ENCODE results near the gene CCDC157. TPM values are rescaled to one million over a fixed set of nuclear protein-coding genes. Genes with fewer than 3 reads are reported as not detected.

The CCDC157 gene
- polyA plus RNA-seq, 3 donors: 0.50 to 3.7 (median 0.54) TPM

DNA sequence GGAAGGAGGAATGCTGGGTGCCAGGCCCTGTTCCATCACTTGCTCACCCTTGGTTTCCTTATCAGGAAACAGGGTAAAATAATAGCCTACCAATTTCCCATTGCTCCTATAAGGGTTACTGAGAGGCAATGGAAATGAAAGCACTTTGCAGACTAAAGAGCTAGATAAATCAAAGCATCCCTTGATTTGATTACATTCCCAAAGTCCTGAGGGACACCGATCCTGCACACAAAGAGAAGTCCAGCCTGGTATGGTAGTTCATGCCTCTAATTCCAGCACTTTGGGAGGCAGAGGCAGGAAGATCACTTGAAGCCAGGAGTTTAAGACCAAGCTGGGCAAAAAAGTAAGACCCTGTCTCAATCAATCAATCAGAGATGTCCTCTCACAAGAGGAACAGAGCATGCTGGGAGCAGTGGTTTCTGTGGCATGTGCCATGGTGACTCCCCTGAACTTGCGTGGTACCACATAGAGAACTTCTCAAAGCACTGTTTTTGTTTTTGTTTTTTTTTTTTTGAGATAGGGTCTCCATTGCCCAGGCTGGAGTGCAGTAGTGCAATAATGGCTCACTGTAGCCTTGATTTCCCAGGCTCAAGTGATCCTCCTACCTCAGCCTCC lies 40.7 kb upstream of the CCDC157 start:
- Mint-ChIP-seq H3K4me1 (peaks cover 97% of the 10 kb centered on the region), H3K4me3 (no peak overlapping the region), H3K27ac (peak overlapping the region in 5 of 7 donors; percentile 42 to 79 (median 54)), H3K36me3 (peaks cover 33 to 56% of the 10 kb centered on the region in 2 donors), H3K27me3 (ENCODE audit: low read depth in 3 of 3) (peaks cover 0 to 6% (median 0%) of the 10 kb centered on the region in 3 donors), H3K9me3 (peaks cover 0 to 2% (median 0%) of the 10 kb centered on the region in 7 donors)
- H3K9me3 ChIP-seq (replicated peaks in 1 of 2; ENCODE audit: control insufficient read depth in 1 of 2, insufficient read depth in 1 of 2, low read length in 2 of 2): no peaks in the 10 kb centered on the region
- H3K4me1 ChIP-seq (ENCODE audit: control insufficient read depth in 1 of 2, insufficient read depth in 2 of 2, low read length in 2 of 2): peaks cover 96 to 99% of the 10 kb centered on the region in 2 donors
- no peaks in the 10 kb centered on the region for H3K27me3 ChIP-seq (ENCODE audit: control insufficient read depth in 2 of 2, insufficient read depth in 2 of 2, low read length in 2 of 2)
- no peak for DNase-seq
- TF ChIP-seq CTCF (IDR thresholded peaks at IDR 0.05): no peak
- 100% methylated on average over 1 of the region's 2 CpGs for WGBS (ENCODE audit: insufficient coverage)
- intact Hi-C loops (cut with micrococcal nuclease): no loop called here
- H3K27ac ChIP-seq (ENCODE audit: low read depth in 1 of 2, low read length in 2 of 2): peak overlapping the region in 1 of 2 donors; percentile 60
- H3K36me3 ChIP-seq (replicated peaks in 1 of 2; ENCODE audit: control insufficient read depth in 1 of 2, insufficient read depth in 2 of 2, low read length in 2 of 2): peaks cover 5 to 10% of the 10 kb centered on the region in 2 donors
- H4K20me1 ChIP-seq (ENCODE audit: insufficient read depth, low read length): peaks cover 13% of the 10 kb centered on the region
- H3K4me3 ChIP-seq (replicated peaks in 1 of 3; ENCODE audit: low read depth in 2 of 3, low read length in 3 of 3): no peak overlapping the region
- no peak overlapping the region for H3K4me2 ChIP-seq (replicated peaks; ENCODE audit: extremely low read depth, low read length, poor library complexity, severe bottlenecking)
- peaks cover 72% of the 10 kb centered on the region for H3K79me2 ChIP-seq (ENCODE audit: insufficient read depth, low read length)
- no peak overlapping the region for H3K9ac ChIP-seq (ENCODE audit: insufficient read depth, low read length, poor library complexity, severe bottlenecking)
- no peak overlapping the region for H2AFZ ChIP-seq (ENCODE audit: insufficient read depth, low read depth, low read length, poor library complexity, severe bottlenecking)

DNA sequence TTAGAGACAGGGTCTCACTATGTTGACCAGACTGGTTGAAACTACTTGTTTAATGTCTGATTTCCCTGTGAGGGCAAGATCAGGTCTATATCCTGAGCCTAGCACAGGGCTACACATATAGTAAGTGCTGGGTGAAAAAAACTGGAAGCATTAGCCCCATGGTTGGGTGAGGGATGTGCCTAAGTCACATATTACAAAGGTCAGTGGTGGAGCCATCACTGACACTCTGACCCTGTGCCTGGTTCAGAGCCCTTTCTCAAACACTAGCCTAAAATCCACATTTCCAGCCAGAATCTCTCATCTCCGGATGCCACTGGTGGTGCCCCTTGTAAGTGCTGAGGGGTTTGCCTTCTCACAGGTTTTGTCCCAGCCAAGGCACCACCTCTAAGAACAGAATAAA lies 39.0 kb upstream of the CCDC157 start:
- Histone ChIP-seq H3K4me2 (replicated peaks; ENCODE audit: extremely low read depth, low read length, poor library complexity, severe bottlenecking) (peak overlapping the region; percentile 69), H3K9me3 (replicated peaks in 1 of 2; ENCODE audit: control insufficient read depth in 1 of 2, insufficient read depth in 1 of 2, low read length in 2 of 2) (no peaks in the 10 kb centered on the region), H2AFZ (ENCODE audit: insufficient read depth, low read depth, low read length, poor library complexity, severe bottlenecking) (no peak overlapping the region), H3K27ac (ENCODE audit: low read depth in 1 of 2, low read length in 2 of 2) (peak overlapping the region; percentile 75 to 90), H3K4me3 (replicated peaks in 1 of 3; ENCODE audit: low read depth in 2 of 3, low read length in 3 of 3) (peak overlapping the region in 1 of 3 experiments; percentile 67), H3K4me1 (ENCODE audit: control insufficient read depth in 1 of 2, insufficient read depth in 2 of 2, low read length in 2 of 2) (peaks cover 79 to 95% of the 10 kb centered on the region in 2 donors), H3K9ac (ENCODE audit: insufficient read depth, low read length, poor library complexity, severe bottlenecking) (no peak overlapping the region), H3K36me3 (replicated peaks in 1 of 2; ENCODE audit: control insufficient read depth in 1 of 2, insufficient read depth in 2 of 2, low read length in 2 of 2) (peaks cover 6 to 16% of the 10 kb centered on the region in 2 donors), H4K20me1 (ENCODE audit: insufficient read depth, low read length) (peaks cover 13% of the 10 kb centered on the region), H3K79me2 (ENCODE audit: insufficient read depth, low read length) (peaks cover 75% of the 10 kb centered on the region), H3K27me3 (ENCODE audit: control insufficient read depth in 2 of 2, insufficient read depth in 2 of 2, low read length in 2 of 2) (no peaks in the 10 kb centered on the region)
- 100% methylated on average over 1 of the region's 1 CpG for WGBS (ENCODE audit: insufficient coverage)
- no peak for DNase-seq
- H3K9me3 Mint-ChIP-seq: peaks cover 0 to 2% (median 0%) of the 10 kb centered on the region in 7 donors
- peak overlapping the region; percentile 89 to 95 (median 94) for H3K27ac Mint-ChIP-seq
- peaks cover 92% of the 10 kb centered on the region for H3K4me1 Mint-ChIP-seq
- peak overlapping the region; percentile 4 to 97 for H3K4me3 Mint-ChIP-seq
- H3K36me3 Mint-ChIP-seq: peaks cover 37 to 55% of the 10 kb centered on the region in 2 donors
- intact Hi-C loops (cut with micrococcal nuclease): no loop called here
- TF ChIP-seq CTCF (IDR thresholded peaks at IDR 0.05): no peak
- peaks cover 0 to 6% (median 0%) of the 10 kb centered on the region in 3 donors for H3K27me3 Mint-ChIP-seq (ENCODE audit: low read depth in 3 of 3)
